ENCODE data around the gene VGLL1.

Gene VGLL1

GRCh38 chrX:136531951-136532350 is at the start of gene VGLL1:
Gene VGLL1, plus strand, starts transcription at chrX:136532215. Its CDS starts 3,806 bp downstream, at chrX:136536021.
- DNase-seq = no peak

- DNase-seq = no peak
Observed at GRCh38 chrX:136487647-136488046, 44.4 kb upstream of the VGLL1 start, which contains the start of gene BRS3. Gene BRS3, plus strand, starts transcription at chrX:136487947. Its CDS starts 168 bp downstream, at chrX:136488115.

- no peak for DNase-seq
Observed at GRCh38 chrX:136488706-136489105, 43.3 kb upstream of the VGLL1 start.

- no peak for DNase-seq
Observed at GRCh38 chrX:136491832-136492231, 40.2 kb upstream of the VGLL1 start.

GRCh38 chrX:136493011-136493410 is 39.0 kb upstream of the VGLL1 start:
- no peak for DNase-seq

GRCh38 chrX:136495043-136495442 is 37.0 kb upstream of the VGLL1 start:
- no peak for DNase-seq

GRCh38 chrX:136496186-136496763 is 35.7 kb upstream of the VGLL1 start:
- no peak for DNase-seq

- DNase-seq = peak; percentile 95
Observed at GRCh38 chrX:136496764-136497555, 35.1 kb upstream of the VGLL1 start.

GRCh38 chrX:136497556-136498052 is 34.4 kb upstream of the VGLL1 start, which contains the start of gene HTATSF1:
Gene HTATSF1, plus strand, starts transcription at chrX:136497592. Its CDS starts 93 bp downstream, at chrX:136497685.
- no peak for DNase-seq

- DNase-seq = no peak
Observed at GRCh38 chrX:136519069-136519468, 12.9 kb upstream of the VGLL1 start.

GRCh38 chrX:136523770-136524169 is 8.2 kb upstream of the VGLL1 start:
- no peak for DNase-seq

- DNase-seq = no peak
Observed at GRCh38 chrX:136525738-136526606, 6.0 kb upstream of the VGLL1 start.

GRCh38 chrX:136528645-136529315 is 3.2 kb upstream of the VGLL1 start:
- DNase-seq = no peak

GRCh38 chrX:136529795-136530194 is 2.2 kb upstream of the VGLL1 start:
- no peak for DNase-seq

- no peak for DNase-seq
Observed at GRCh38 chrX:136534131-136534530, 2.1 kb downstream of the VGLL1 start.

GRCh38 chrX:136538811-136539210 is 6.8 kb downstream of the VGLL1 start:
- no peak for DNase-seq

GRCh38 chrX:136540226-136540625 is 8.2 kb downstream of the VGLL1 start:
- no peak for DNase-seq

GRCh38 chrX:136541294-136541693 is 9.3 kb downstream of the VGLL1 start:
- no peak for DNase-seq

- no peak for DNase-seq
Observed at GRCh38 chrX:136542281-136542680, 10.3 kb downstream of the VGLL1 start.

GRCh38 chrX:136546371-136546781 is 14.4 kb downstream of the VGLL1 start:
- peak; percentile 35 for DNase-seq

- no peak for DNase-seq
Observed at GRCh38 chrX:136549226-136549625, 17.2 kb downstream of the VGLL1 start.

GRCh38 chrX:136551410-136551809 is 19.4 kb downstream of the VGLL1 start:
- no peak for DNase-seq

GRCh38 chrX:136555694-136556093 is 23.7 kb downstream of the VGLL1 start:
- DNase-seq = no peak
